ENCODE results near the gene DSTN. TPM values are rescaled to one million over a fixed set of nuclear protein-coding genes. Genes with fewer than 3 reads are reported as not detected.

DSTN gene
- total RNA-seq, 1 experiment from 2014 or later: 202 TPM

- TF ChIP-seq ZFX (IDR thresholded peaks at IDR 0.05) (no peak), ZNF274 (IDR thresholded peaks at IDR 0.05; ENCODE audit: low read depth, low read length) (no peak), FOSL1 (IDR thresholded peaks at IDR 0.05; ENCODE audit: low read depth) (no peak), CBX3 (IDR thresholded peaks at IDR 0.05; ENCODE audit: low read depth) (no peak), CEBPB (IDR thresholded peaks at IDR 0.05; ENCODE audit: low read depth) (no peak), SRF (IDR thresholded peaks at IDR 0.05; ENCODE audit: low read depth) (no peak), SP1 (IDR thresholded peaks at IDR 0.05; ENCODE audit: low read depth) (no peak), REST (IDR thresholded peaks at IDR 0.05; ENCODE audit: low read depth) (no peak), ELF1 (IDR thresholded peaks at IDR 0.05; ENCODE audit: borderline replicate concordance, low read depth) (no peak), ATF3 (IDR thresholded peaks at IDR 0.05) (no peak), SIN3A (IDR thresholded peaks at IDR 0.05; ENCODE audit: low read depth) (no peak), EGR1 (IDR thresholded peaks at IDR 0.05; ENCODE audit: low read depth) (no peak), CTCF (IDR thresholded peaks at IDR 0.05 in 2 of 3, conservative IDR thresholded peaks at IDR 0.05 in 1 of 3; ENCODE audit: borderline replicate concordance in 1 of 3, insufficient read depth in 1 of 3, low read depth in 2 of 3, low read length in 2 of 3) (no peak)
- Histone ChIP-seq H3K36me3 (ENCODE audit: control insufficient read depth in 1 of 2, insufficient read depth in 2 of 2, low read length in 2 of 2) (no peaks in the 10 kb centered on the region), H3K4me2 (ENCODE audit: low read length) (no peak overlapping the region), H2AFZ (ENCODE audit: low read depth, low read length, poor library complexity, severe bottlenecking) (no peak overlapping the region), H3K27ac (ENCODE audit: low read depth, low read length) (no peak overlapping the region), H3K27me3 (ENCODE audit: insufficient read depth, low read length) (no peaks in the 10 kb centered on the region), H3K79me2 (ENCODE audit: insufficient read depth, low read length) (peaks cover 99% of the 10 kb centered on the region), H3K9me3 (ENCODE audit: control insufficient read depth in 1 of 2, insufficient read depth in 1 of 2, low read depth in 1 of 2, low read length in 2 of 2) (no peaks in the 10 kb centered on the region), H3K4me1 (ENCODE audit: control insufficient read depth in 1 of 2, insufficient read depth in 2 of 2, low read length in 2 of 2) (peaks cover 5 to 30% of the 10 kb centered on the region in 2 experiments; a peak in 3 of 4 replicates), H3K9me2 (ENCODE audit: insufficient read depth) (no peaks in the 10 kb centered on the region), H4K20me1 (ENCODE audit: insufficient read depth) (peaks cover 10% of the 10 kb centered on the region; the same call in 1 of the 2 replicates), H3K4me3 (replicated peaks in 1 of 2; ENCODE audit: low read depth in 1 of 2, low read length in 2 of 2) (no peak overlapping the region), H3K9ac (ENCODE audit: low read length) (no peak overlapping the region)
- ATAC-seq: no peak
- intact Hi-C loops (cut with micrococcal nuclease): no loop called here
- POLR2A ChIA-PET: interaction anchor here (1.2 kb wide), 1 partner anchor 10 kb away, joined by 3 read pairs; no protein-coding TSS in a partner anchor
- DNase-seq (ENCODE audit: low read depth, low spot score): no peak
- BruUV-seq (replicated peaks): no TSS peak
- RAD21 ChIA-PET (ENCODE audit: low non-redundant PET in 1 of 2, low total read pairs in 2 of 2, uncharacterized antibody in 2 of 2, unreplicated experiment in 2 of 2): no interaction called here
- CTCF ChIA-PET: no interaction called here
Observed at GRCh38 chr20:17584689-17585088, 14.8 kb downstream of the DSTN start.
